ENCODE results near the gene LLGL2.

The LLGL2 gene

GRCh38 chr17:75587675-75588595 lies 62.4 kb downstream of the LLGL2 start, which contains the start of gene MYO15B:
MYO15B (plus strand) TSS chr17:75587800; CDS start chr17:75588058, 258 bp downstream.
- TF ChIP-seq TAF1 (IDR thresholded peaks at IDR 0.05; ENCODE audit: borderline replicate concordance, insufficient read depth, low read length) (no peak), FOXP2 (optimal IDR thresholded peaks at IDR 0.05; ENCODE audit: borderline replicate concordance, extremely low read depth, extremely low read length, insufficient read depth) (no peak), SIN3A (IDR thresholded peaks at IDR 0.05; ENCODE audit: borderline replicate concordance, insufficient read depth, low read length) (no peak), POLR2AphosphoS5 (IDR thresholded peaks at IDR 0.05; ENCODE audit: low read depth, low read length) (no peak), REST (IDR thresholded peaks at IDR 0.05; ENCODE audit: insufficient read depth in 1 of 2, low read depth in 2 of 2, low read length in 2 of 2) (no peak)

GRCh38 chr17:75588596-75589011 lies 63.1 kb downstream of the LLGL2 start:
- TF ChIP-seq TAF1 (IDR thresholded peaks at IDR 0.05; ENCODE audit: borderline replicate concordance, insufficient read depth, low read length) (no peak), POLR2AphosphoS5 (IDR thresholded peaks at IDR 0.05; ENCODE audit: low read depth, low read length) (no peak), SIN3A (IDR thresholded peaks at IDR 0.05; ENCODE audit: borderline replicate concordance, insufficient read depth, low read length) (no peak), REST (IDR thresholded peaks at IDR 0.05; ENCODE audit: insufficient read depth in 1 of 2, low read depth in 2 of 2, low read length in 2 of 2) (no peak), FOXP2 (optimal IDR thresholded peaks at IDR 0.05; ENCODE audit: borderline replicate concordance, extremely low read depth, extremely low read length, insufficient read depth) (no peak)

GRCh38 chr17:75589012-75589918 lies 63.8 kb downstream of the LLGL2 start:
- no peak for TF ChIP-seq POLR2AphosphoS5 (IDR thresholded peaks at IDR 0.05; ENCODE audit: low read depth, low read length)
- TF ChIP-seq FOXP2 (optimal IDR thresholded peaks at IDR 0.05; ENCODE audit: borderline replicate concordance, extremely low read depth, extremely low read length, insufficient read depth), result no peak
- no peak for TF ChIP-seq SIN3A (IDR thresholded peaks at IDR 0.05; ENCODE audit: borderline replicate concordance, insufficient read depth, low read length)
- TF ChIP-seq REST (IDR thresholded peaks at IDR 0.05; ENCODE audit: insufficient read depth in 1 of 2, low read depth in 2 of 2, low read length in 2 of 2), result no peak
- TF ChIP-seq TAF1 (IDR thresholded peaks at IDR 0.05; ENCODE audit: borderline replicate concordance, insufficient read depth, low read length), result no peak

- TF ChIP-seq SIN3A (IDR thresholded peaks at IDR 0.05; ENCODE audit: borderline replicate concordance, insufficient read depth, low read length), result no peak
- TF ChIP-seq TAF1 (IDR thresholded peaks at IDR 0.05; ENCODE audit: borderline replicate concordance, insufficient read depth, low read length), result no peak
- no peak for TF ChIP-seq POLR2AphosphoS5 (IDR thresholded peaks at IDR 0.05; ENCODE audit: low read depth, low read length)
- TF ChIP-seq REST (IDR thresholded peaks at IDR 0.05; ENCODE audit: insufficient read depth in 1 of 2, low read depth in 2 of 2, low read length in 2 of 2), result no peak
- TF ChIP-seq FOXP2 (optimal IDR thresholded peaks at IDR 0.05; ENCODE audit: borderline replicate concordance, extremely low read depth, extremely low read length, insufficient read depth), result no peak
These were observed 64.4 kb downstream of the LLGL2 start for GRCh38 chr17:75589919-75590303.

All from PFSK-1 (cell line).